Stimulated activated naive CD8-positive, alpha-beta T cell treated with anti-CD3 and anti-CD28 coated beads, Interleukin-15, amount 100 ng/mL, for 72 hours (primary cell): Measurements from ENCODE around the gene DIS3L2.
"Not testable (repeated sequence)": the region's sequence is repeated elsewhere in the genome, so short reads cannot be mapped to it uniquely, and the experiment has no call there.

Experiments
- ATAC-seq: fragments of 150-1000 bp; cut with Tn5 transposase; 2 replicates; pipeline ENCODE4 v1.10.0; 2021; ENCODE audit warnings: mild to moderate bottlenecking, moderate library complexity
- DNase-seq, 2 donors: peaks; one replicate each; pipeline ENCODE4 v3.0.0; 2021 to 2022
- H3K27ac Mint-ChIP-seq, 2 donors: one replicate each; pipeline ENCODE4 v1.8.0; 2022; ENCODE audit warnings: mild to moderate bottlenecking in 2 of 2, mixed read lengths in 2 of 2, moderate library complexity in 2 of 2
- H3K27me3 Mint-ChIP-seq: one replicate; pipeline ENCODE4 v1.8.0; 2022; ENCODE audit warnings: mixed read lengths
- H3K4me1 Mint-ChIP-seq: one replicate; pipeline ENCODE4 v1.8.0; 2022; ENCODE audit warnings: mild to moderate bottlenecking, mixed read lengths
- H3K4me3 Mint-ChIP-seq, 2 donors: one replicate each; pipeline ENCODE4 v1.8.0; 2022; ENCODE audit warnings: mild to moderate bottlenecking in 2 of 2, mixed read lengths in 2 of 2, moderate library complexity in 1 of 2
- H3K9me3 Mint-ChIP-seq, 2 donors: one replicate each; pipeline ENCODE4 v1.8.0; 2022; ENCODE audit warnings: mixed read lengths in 2 of 2

Gene DIS3L2

GRCh38 chr2:232076736-232077135 lies 115.2 kb downstream of the DIS3L2 start:
- ATAC-seq (no peak), DNase-seq (no peak)
- Mint-ChIP-seq H3K4me1 (peaks cover 43% of the 10 kb centered on the region), H3K4me3 (no peak overlapping the region), H3K27me3 (no peaks in the 10 kb centered on the region), H3K9me3 (peaks cover 8% of the 10 kb centered on the region in 2 donors), H3K27ac (no peak overlapping the region)

GRCh38 chr2:232085164-232085563 lies 123.7 kb downstream of the DIS3L2 start:
- peaks cover 7 to 8% of the 10 kb centered on the region in 2 donors for H3K9me3 Mint-ChIP-seq
- H3K27ac Mint-ChIP-seq, result no peak overlapping the region
- no peak for DNase-seq
- ATAC-seq, result no peak
- no peak overlapping the region for H3K4me3 Mint-ChIP-seq
- peaks cover 10% of the 10 kb centered on the region for H3K4me1 Mint-ChIP-seq
- H3K27me3 Mint-ChIP-seq, result no peaks in the 10 kb centered on the region

- no peak for DNase-seq
- ATAC-seq, result no peak
- H3K27ac Mint-ChIP-seq, result no peak overlapping the region
These were observed 124.4 kb downstream of the DIS3L2 start for GRCh38 chr2:232085826-232086425.

GRCh38 chr2:232088771-232089170 lies 127.3 kb downstream of the DIS3L2 start:
- Mint-ChIP-seq H3K9me3 (peaks cover 4 to 6% of the 10 kb centered on the region in 2 donors), H3K4me1 (peaks cover 8% of the 10 kb centered on the region)

More at GRCh38 chr2:232085826-232086425, 124.4 kb downstream of the DIS3L2 start:
- H3K4me1 Mint-ChIP-seq, result peaks cover 8% of the 10 kb centered on the region
- no peaks in the 10 kb centered on the region for H3K27me3 Mint-ChIP-seq
- peaks cover 6% of the 10 kb centered on the region in 2 donors for H3K9me3 Mint-ChIP-seq
- no peak overlapping the region for H3K4me3 Mint-ChIP-seq

GRCh38 chr2:232094201-232094600 lies 132.7 kb downstream of the DIS3L2 start:
- H3K27me3 Mint-ChIP-seq, result no peaks in the 10 kb centered on the region
- DNase-seq (no peak), ATAC-seq (no peak)
- H3K27ac Mint-ChIP-seq, result no peak overlapping the region
- H3K4me1 Mint-ChIP-seq, result no peaks in the 10 kb centered on the region
- H3K4me3 Mint-ChIP-seq, result no peak overlapping the region
- peaks cover 35 to 37% of the 10 kb centered on the region in 2 donors for H3K9me3 Mint-ChIP-seq

More at GRCh38 chr2:232088771-232089170, 127.3 kb downstream of the DIS3L2 start:
- Mint-ChIP-seq H3K27me3 (no peaks in the 10 kb centered on the region), H3K27ac (no peak overlapping the region), H3K4me3 (no peak overlapping the region)
- DNase-seq, result no peak
- ATAC-seq, result no peak

GRCh38 chr2:232094883-232095282 lies 133.4 kb downstream of the DIS3L2 start:
- no peaks in the 10 kb centered on the region for H3K4me1 Mint-ChIP-seq
- ATAC-seq (no peak), DNase-seq (no peak)
- peaks cover 35 to 37% of the 10 kb centered on the region in 2 donors for H3K9me3 Mint-ChIP-seq
- no peaks in the 10 kb centered on the region for H3K27me3 Mint-ChIP-seq
- no peak overlapping the region for H3K4me3 Mint-ChIP-seq
- H3K27ac Mint-ChIP-seq, result no peak overlapping the region

GRCh38 chr2:232097260-232097659 lies 135.7 kb downstream of the DIS3L2 start:
- DNase-seq, result no peak
- no peak overlapping the region for H3K4me3 Mint-ChIP-seq
- no peaks in the 10 kb centered on the region for H3K4me1 Mint-ChIP-seq
- no peak overlapping the region for H3K27ac Mint-ChIP-seq
- no peak for ATAC-seq
- H3K27me3 Mint-ChIP-seq, result no peaks in the 10 kb centered on the region
- H3K9me3 Mint-ChIP-seq, result peaks cover 35 to 37% of the 10 kb centered on the region in 2 donors

- ATAC-seq, result no peak
- Mint-ChIP-seq H3K9me3 (peaks cover 35% of the 10 kb centered on the region in 2 donors), H3K4me3 (no peak overlapping the region), H3K27me3 (no peaks in the 10 kb centered on the region), H3K27ac (no peak overlapping the region), H3K4me1 (no peaks in the 10 kb centered on the region)
- no peak for DNase-seq
These were observed 136.2 kb downstream of the DIS3L2 start for GRCh38 chr2:232097758-232098157.

GRCh38 chr2:232102380-232102779 lies 140.9 kb downstream of the DIS3L2 start:
- ATAC-seq, result no peak
- Mint-ChIP-seq H3K4me1 (peaks cover 6% of the 10 kb centered on the region), H3K4me3 (no peak overlapping the region), H3K27me3 (no peaks in the 10 kb centered on the region), H3K9me3 (peaks cover 5 to 6% of the 10 kb centered on the region in 2 donors), H3K27ac (no peak overlapping the region)
- no peak for DNase-seq

GRCh38 chr2:232103140-232103737 lies 141.7 kb downstream of the DIS3L2 start:
- no peak for DNase-seq
- no peaks in the 10 kb centered on the region for H3K9me3 Mint-ChIP-seq
- H3K27me3 Mint-ChIP-seq, result no peaks in the 10 kb centered on the region
- peaks cover 6% of the 10 kb centered on the region for H3K4me1 Mint-ChIP-seq
- ATAC-seq, result no peak
- H3K27ac Mint-ChIP-seq, result no peak overlapping the region
- H3K4me3 Mint-ChIP-seq, result no peak overlapping the region

- Mint-ChIP-seq H3K4me3 (no peak overlapping the region), H3K9me3 (no peaks in the 10 kb centered on the region), H3K27me3 (no peaks in the 10 kb centered on the region), H3K4me1 (peaks cover 6% of the 10 kb centered on the region), H3K27ac (no peak overlapping the region)
- DNase-seq, result no peak
- no peak for ATAC-seq
These were observed 142.6 kb downstream of the DIS3L2 start for GRCh38 chr2:232104076-232104646.

GRCh38 chr2:232111551-232111950 lies 150.0 kb downstream of the DIS3L2 start:
- ATAC-seq (no peak), DNase-seq (no peak)
- H3K4me1 Mint-ChIP-seq, result no peaks in the 10 kb centered on the region
- no peak overlapping the region for H3K4me3 Mint-ChIP-seq
- no peak overlapping the region for H3K27ac Mint-ChIP-seq
- H3K27me3 Mint-ChIP-seq, result no peaks in the 10 kb centered on the region
- peaks cover 4 to 8% of the 10 kb centered on the region in 2 donors for H3K9me3 Mint-ChIP-seq

GRCh38 chr2:232113821-232114220 lies 152.3 kb downstream of the DIS3L2 start:
- Mint-ChIP-seq H3K9me3 (peaks cover 4 to 8% of the 10 kb centered on the region in 2 donors), H3K4me3 (no peak overlapping the region), H3K27ac (no peak overlapping the region), H3K27me3 (no peaks in the 10 kb centered on the region), H3K4me1 (peaks cover 13% of the 10 kb centered on the region)
- DNase-seq (no peak), ATAC-seq (no peak)

- not testable (repeated sequence) for H3K9me3 Mint-ChIP-seq, ATAC-seq, DNase-seq, H3K4me3 Mint-ChIP-seq, H3K27me3 Mint-ChIP-seq, H3K27ac Mint-ChIP-seq
- peaks cover 15% of the 10 kb centered on the region for H3K4me1 Mint-ChIP-seq
These were observed 154.3 kb downstream of the DIS3L2 start for GRCh38 chr2:232115728-232116361.

- peaks cover 2 to 8% of the 10 kb centered on the region in 2 donors for H3K9me3 Mint-ChIP-seq
- H3K4me3 Mint-ChIP-seq, result no peak overlapping the region
- DNase-seq, result no peak
- peaks cover 19% of the 10 kb centered on the region for H3K4me1 Mint-ChIP-seq
- no peak for ATAC-seq
- H3K27ac Mint-ChIP-seq, result peak overlapping the region in 1 of 2 donors; percentile 44
- no peaks in the 10 kb centered on the region for H3K27me3 Mint-ChIP-seq
These were observed 155.3 kb downstream of the DIS3L2 start for GRCh38 chr2:232116852-232117251.

GRCh38 chr2:232117413-232117812 lies 155.9 kb downstream of the DIS3L2 start:
- H3K27ac Mint-ChIP-seq, result no peak overlapping the region
- H3K4me3 Mint-ChIP-seq, result no peak overlapping the region
- peaks cover 19% of the 10 kb centered on the region for H3K4me1 Mint-ChIP-seq
- ATAC-seq, result no peak
- DNase-seq, result no peak
- no peaks in the 10 kb centered on the region for H3K27me3 Mint-ChIP-seq
- H3K9me3 Mint-ChIP-seq, result peaks cover 0 to 5% of the 10 kb centered on the region in 2 donors
